Measurements from ENCODE around the gene ERC2.

Gene ERC2

DNA sequence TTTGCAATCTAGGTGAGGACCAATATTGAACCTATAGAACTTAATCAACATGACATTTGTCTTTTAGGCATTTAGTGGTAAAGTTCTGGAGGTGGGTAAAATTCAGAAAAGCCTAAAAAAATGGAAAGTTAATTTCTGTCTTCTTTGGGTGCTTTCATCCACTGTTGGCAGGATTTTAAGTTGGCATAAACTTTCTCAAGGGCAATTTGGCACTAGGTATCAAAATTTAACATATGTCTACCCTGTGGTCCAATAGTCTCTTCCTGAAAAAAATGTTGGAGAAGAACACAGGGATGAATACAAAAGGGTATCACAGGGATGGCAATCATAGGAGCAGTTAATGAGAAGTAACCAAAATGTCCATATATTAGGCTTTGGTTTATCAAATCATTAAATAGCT is 754.2 kb downstream of the ERC2 start:
- Mint-ChIP-seq H3K9me3 (peaks cover 0 to 7% of the 10 kb centered on the region in 2 donors), H3K4me3 (no peak overlapping the region), H3K27me3 (no peaks in the 10 kb centered on the region), H3K27ac (no peak overlapping the region), H3K4me1 (ENCODE audit: low read depth in 2 of 2) (no peaks in the 10 kb centered on the region), H3K36me3 (ENCODE audit: insufficient read depth) (no peaks in the 10 kb centered on the region)
- DNase-seq (no peak), ATAC-seq (replicated peaks) (no peak)

DNA sequence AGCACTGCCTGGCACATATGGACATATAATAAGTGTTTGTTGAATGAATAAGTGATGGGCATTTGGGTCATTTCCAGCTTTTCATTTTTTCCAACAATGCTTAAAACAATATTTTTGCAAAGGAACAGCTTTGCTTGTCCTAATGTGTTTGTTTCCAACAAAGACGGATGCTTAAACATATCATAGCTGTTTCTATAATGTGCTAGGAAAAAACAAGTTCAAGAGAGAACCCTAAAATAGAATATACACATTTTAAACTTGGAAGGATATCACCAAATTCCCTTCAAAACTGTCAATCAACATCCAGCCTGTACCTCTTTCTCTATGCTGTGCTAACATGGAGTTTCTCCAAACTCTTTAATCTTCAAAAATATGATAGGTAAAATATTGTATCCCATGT is 756.6 kb downstream of the ERC2 start:
- H3K4me3 Mint-ChIP-seq: no peak overlapping the region
- peaks cover 0 to 9% of the 10 kb centered on the region in 2 donors for H3K9me3 Mint-ChIP-seq
- no peaks in the 10 kb centered on the region for H3K27me3 Mint-ChIP-seq
- ATAC-seq (replicated peaks) (no peak), DNase-seq (no peak)
- no peaks in the 10 kb centered on the region for H3K4me1 Mint-ChIP-seq (ENCODE audit: low read depth in 2 of 2)
- no peak overlapping the region for H3K27ac Mint-ChIP-seq
- H3K36me3 Mint-ChIP-seq (ENCODE audit: insufficient read depth): no peaks in the 10 kb centered on the region

DNA sequence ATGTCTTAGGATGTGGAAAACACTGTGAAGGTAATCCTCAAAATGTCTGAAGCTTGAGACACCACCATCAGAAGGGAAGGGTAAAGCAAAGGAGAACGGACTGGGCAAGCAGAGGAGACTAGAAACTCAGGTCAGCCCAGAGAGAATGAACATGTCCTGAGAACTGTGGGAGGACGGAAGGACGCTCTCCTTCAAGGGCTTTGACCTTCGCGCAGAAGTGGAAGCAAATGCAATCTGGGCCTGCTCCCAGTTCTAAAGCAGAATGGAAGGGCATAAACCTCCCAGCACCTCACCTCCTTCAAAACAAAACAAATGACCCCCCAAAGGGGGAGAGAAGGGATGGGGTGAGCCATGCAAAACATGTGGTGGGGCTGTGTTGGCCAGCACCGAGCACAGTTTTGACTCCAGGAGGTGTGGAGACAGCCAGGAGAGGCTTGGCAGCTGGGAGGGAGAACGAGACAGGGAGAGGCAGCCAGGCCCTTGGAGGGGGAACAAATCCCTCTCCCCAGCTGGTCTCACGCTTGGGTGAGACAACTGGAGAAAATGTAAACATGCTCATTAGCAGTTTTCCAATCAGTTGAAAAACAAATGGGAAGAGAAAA is 758.8 kb downstream of the ERC2 start:
- no peak for ATAC-seq (replicated peaks)
- H3K27ac Mint-ChIP-seq: no peak overlapping the region

DNA sequence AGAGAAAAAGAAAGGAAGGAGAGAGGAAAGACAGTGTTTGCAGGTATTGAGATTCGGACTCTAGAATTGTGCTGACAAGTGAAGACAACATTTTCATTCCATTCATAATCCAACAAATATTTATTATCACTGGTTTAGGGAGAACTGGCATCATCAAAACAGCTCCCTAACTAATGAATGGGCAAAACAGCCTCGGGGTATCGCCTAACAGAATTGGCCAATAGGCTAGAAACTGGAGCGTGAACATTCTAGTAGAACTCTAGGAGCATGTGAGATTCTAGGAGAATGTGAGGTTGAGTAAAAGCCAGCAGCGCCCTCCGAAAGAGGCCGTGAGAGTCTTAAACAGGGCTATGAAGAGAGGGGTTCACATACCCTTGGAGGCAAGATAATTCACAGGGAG is 759.3 kb downstream of the ERC2 start:
- Mint-ChIP-seq H3K4me1 (ENCODE audit: low read depth in 2 of 2) (no peaks in the 10 kb centered on the region), H3K4me3 (no peak overlapping the region), H3K27me3 (no peaks in the 10 kb centered on the region), H3K36me3 (ENCODE audit: insufficient read depth) (no peaks in the 10 kb centered on the region), H3K9me3 (peaks cover 2 to 15% of the 10 kb centered on the region in 2 donors), H3K27ac (no peak overlapping the region)
- ATAC-seq (replicated peaks) (no peak), DNase-seq (no peak)

More for the DNA sequence above, 758.8 kb downstream of the ERC2 start:
- H3K4me3 Mint-ChIP-seq: no peak overlapping the region
- H3K9me3 Mint-ChIP-seq: peaks cover 2 to 15% of the 10 kb centered on the region in 2 donors
- H3K36me3 Mint-ChIP-seq (ENCODE audit: insufficient read depth): no peaks in the 10 kb centered on the region
- H3K27me3 Mint-ChIP-seq: no peaks in the 10 kb centered on the region
- H3K4me1 Mint-ChIP-seq (ENCODE audit: low read depth in 2 of 2): no peaks in the 10 kb centered on the region
- DNase-seq: no peak

DNA sequence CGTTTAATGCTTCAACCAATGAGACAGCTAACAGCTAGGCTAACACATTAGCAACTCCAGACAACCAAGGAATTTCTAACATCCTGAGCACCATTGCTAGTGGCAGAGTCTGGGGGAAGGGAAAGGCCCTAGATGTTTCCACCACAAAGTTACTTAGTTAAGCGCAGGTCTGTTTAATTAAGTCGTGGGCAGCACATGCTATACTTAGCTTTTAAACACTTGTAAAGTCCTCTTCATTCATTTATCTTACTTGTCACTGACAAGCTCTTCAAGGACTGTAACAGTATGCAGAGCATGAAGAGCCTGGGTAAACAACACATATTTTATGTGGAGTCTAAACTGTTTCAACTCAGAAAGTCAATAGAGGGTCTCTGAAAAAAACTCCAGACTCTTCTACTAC is 760.0 kb downstream of the ERC2 start:
- no peaks in the 10 kb centered on the region for H3K36me3 Mint-ChIP-seq (ENCODE audit: insufficient read depth)
- no peaks in the 10 kb centered on the region for H3K4me1 Mint-ChIP-seq (ENCODE audit: low read depth in 2 of 2)
- H3K27ac Mint-ChIP-seq: no peak overlapping the region
- no peaks in the 10 kb centered on the region for H3K27me3 Mint-ChIP-seq
- ATAC-seq (replicated peaks): no peak
- no peak overlapping the region for H3K4me3 Mint-ChIP-seq
- DNase-seq: no peak
- H3K9me3 Mint-ChIP-seq: peaks cover 2 to 19% of the 10 kb centered on the region in 2 donors

DNA sequence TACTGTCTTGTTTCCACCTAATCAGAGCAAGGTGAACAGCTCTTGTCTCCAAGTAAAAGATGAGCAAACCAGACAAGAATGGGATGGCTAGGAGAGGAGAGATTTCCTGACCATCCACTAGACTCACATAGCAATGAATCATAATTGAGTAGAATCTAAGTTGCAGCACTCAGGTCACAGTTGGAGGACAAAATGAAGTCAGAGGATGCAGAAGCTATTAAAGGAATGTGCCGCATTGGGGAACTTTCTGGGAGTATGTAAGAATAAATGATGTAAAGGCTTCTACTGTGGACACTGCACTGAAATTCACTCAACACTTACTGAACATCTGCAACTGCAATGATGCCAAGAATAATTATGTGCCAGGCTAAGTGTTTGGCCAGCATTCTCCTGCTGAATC is 763.7 kb downstream of the ERC2 start:
- Mint-ChIP-seq H3K4me1 (ENCODE audit: low read depth in 2 of 2) (no peaks in the 10 kb centered on the region), H3K27ac (no peak overlapping the region), H3K36me3 (ENCODE audit: insufficient read depth) (no peaks in the 10 kb centered on the region), H3K4me3 (no peak overlapping the region), H3K27me3 (no peaks in the 10 kb centered on the region), H3K9me3 (peaks cover 2 to 19% of the 10 kb centered on the region in 2 donors)
- ATAC-seq (replicated peaks) (no peak), DNase-seq (no peak)

DNA sequence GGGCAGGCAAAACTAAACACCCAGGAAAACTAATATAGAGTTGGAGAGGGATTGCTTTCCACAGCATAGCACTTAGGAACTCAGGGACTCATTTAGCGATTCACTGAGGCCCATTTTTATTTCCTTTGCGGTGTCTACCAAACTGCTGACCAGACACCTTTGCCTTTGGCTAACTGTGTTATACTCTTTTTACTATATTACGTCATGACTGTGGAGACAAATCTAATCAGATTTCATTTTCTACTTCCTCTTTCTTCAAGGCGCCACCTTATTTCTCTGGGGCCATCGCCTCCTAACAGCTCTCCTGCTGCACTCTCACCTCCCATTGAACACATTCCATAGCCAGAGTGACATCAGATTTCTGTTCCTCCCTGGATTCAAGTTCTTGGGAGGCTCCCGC is 765.4 kb downstream of the ERC2 start:
- ATAC-seq (replicated peaks) (no peak), DNase-seq (no peak)
- H3K36me3 Mint-ChIP-seq (ENCODE audit: insufficient read depth): no peaks in the 10 kb centered on the region
- H3K4me3 Mint-ChIP-seq: no peak overlapping the region
- no peaks in the 10 kb centered on the region for H3K27me3 Mint-ChIP-seq
- H3K4me1 Mint-ChIP-seq (ENCODE audit: low read depth in 2 of 2): no peaks in the 10 kb centered on the region
- peaks cover 2 to 12% of the 10 kb centered on the region in 2 donors for H3K9me3 Mint-ChIP-seq
- no peak overlapping the region for H3K27ac Mint-ChIP-seq

DNA sequence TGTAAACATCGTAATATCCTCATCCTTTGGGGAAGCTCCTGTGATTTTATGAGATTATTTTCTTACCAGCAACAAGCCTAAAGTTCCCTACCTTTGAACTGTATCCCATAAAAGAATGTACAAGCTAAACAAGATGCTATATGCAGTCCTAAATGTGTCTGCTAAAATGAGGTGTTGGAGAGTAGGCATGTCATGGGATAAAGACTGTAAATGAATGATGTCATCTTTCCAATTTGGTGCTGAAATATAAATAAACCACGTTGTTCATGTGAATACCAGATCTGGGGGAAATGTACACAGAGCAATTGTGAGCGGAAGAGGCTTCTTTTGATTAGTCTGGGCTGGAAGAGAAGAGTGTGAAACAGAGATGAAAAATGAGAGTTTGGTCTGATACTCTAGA is 766.3 kb downstream of the ERC2 start:
- DNase-seq: no peak
- no peak overlapping the region for H3K4me3 Mint-ChIP-seq

DNA sequence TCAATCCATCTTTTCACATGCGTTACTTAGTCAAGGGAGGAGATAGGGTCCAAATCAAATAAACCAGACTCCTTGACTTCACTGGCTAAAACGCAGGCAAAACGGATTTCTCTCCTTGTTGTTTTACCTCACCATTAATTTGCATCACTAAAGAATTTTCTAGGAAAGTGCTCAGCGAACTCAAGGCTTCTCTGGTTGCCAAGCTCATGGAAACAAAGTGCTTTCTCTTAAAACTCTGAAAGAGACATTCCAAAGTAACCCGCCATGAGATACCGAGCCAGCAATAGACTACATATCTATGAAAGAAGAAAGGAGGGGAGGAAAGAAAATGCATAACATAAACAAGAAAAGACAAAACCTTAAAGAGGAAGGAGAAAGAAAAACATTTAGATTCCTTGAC is 769.4 kb downstream of the ERC2 start:
- Mint-ChIP-seq H3K4me3 (no peak overlapping the region), H3K4me1 (ENCODE audit: low read depth in 2 of 2) (no peaks in the 10 kb centered on the region), H3K9me3 (peaks cover 2 to 5% of the 10 kb centered on the region in 2 donors), H3K27ac (no peak overlapping the region), H3K27me3 (no peaks in the 10 kb centered on the region), H3K36me3 (ENCODE audit: insufficient read depth) (no peaks in the 10 kb centered on the region)
- ATAC-seq (replicated peaks) (no peak), DNase-seq (no peak)

More for the DNA sequence above, 766.3 kb downstream of the ERC2 start:
- H3K27me3 Mint-ChIP-seq: no peaks in the 10 kb centered on the region
- no peaks in the 10 kb centered on the region for H3K4me1 Mint-ChIP-seq (ENCODE audit: low read depth in 2 of 2)
- peaks cover 2 to 12% of the 10 kb centered on the region in 2 donors for H3K9me3 Mint-ChIP-seq
- no peaks in the 10 kb centered on the region for H3K36me3 Mint-ChIP-seq (ENCODE audit: insufficient read depth)
- no peak for ATAC-seq (replicated peaks)
- H3K27ac Mint-ChIP-seq: no peak overlapping the region

DNA sequence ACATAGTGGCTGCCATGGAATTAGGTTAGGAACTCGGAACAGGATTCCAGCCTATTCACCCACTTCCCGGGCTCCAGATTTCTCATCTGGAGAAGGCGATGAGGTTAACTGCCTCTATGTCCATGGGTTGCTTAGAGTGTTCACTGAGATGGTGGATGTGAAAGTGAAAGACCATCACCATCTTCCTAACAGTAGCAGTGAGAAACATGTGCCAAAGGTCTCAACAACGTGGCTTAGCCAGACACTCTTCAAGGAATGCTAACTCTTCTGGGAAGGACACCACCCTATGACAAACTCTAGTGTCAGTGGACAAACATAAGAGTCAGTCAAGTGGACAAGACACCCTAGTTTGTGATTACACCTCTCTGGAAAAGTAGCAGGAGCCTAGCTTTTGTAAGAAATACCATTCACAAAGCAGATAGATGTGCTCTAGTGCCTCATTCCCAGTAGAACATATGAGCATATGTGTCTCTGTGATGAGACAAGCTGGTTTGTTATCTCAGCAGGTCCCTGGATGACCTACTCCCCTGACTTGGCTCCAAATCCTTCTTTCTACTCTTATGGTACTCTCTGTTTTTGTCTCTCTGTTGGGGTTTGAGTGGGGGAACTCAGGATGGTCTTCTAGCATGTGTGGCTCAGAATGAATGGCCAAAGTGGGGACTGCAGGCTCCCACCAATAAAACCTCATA is 770.9 kb downstream of the ERC2 start:
- no peak overlapping the region for H3K27ac Mint-ChIP-seq
- DNase-seq (no peak), ATAC-seq (replicated peaks) (no peak)
- H3K36me3 Mint-ChIP-seq (ENCODE audit: insufficient read depth): no peaks in the 10 kb centered on the region
- H3K9me3 Mint-ChIP-seq: peaks cover 0 to 2% of the 10 kb centered on the region in 2 donors
- no peaks in the 10 kb centered on the region for H3K4me1 Mint-ChIP-seq (ENCODE audit: low read depth in 2 of 2)
- H3K27me3 Mint-ChIP-seq: no peaks in the 10 kb centered on the region
- H3K4me3 Mint-ChIP-seq: no peak overlapping the region

DNA sequence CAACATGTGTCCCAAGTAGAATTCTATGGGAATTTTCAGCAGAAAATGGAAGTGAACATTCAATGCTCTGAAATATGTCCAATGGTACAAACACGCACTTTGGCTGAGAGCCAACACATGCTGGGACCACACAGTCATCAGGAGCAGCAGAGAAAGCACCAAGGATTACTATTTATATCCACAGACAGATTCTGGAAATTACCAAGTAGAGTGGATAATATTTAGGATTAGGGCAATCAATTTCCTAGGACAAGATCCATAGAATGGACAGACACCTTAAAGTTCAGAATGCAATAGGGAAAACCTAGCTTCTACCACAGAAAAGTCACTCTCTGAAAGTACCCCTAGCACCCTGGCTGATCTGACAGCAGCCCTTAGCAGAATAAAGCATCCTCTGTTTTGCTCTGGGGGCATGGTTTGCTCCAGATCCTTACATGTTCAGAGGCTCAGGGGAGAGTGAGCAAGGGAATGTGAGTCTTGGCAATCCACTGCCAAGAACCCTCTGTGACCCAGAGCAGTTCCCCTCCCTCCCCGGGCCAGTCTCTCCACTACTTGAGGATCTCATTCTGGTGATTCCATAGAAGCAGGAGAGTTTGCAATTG is 775.2 kb downstream of the ERC2 start:
- Mint-ChIP-seq H3K4me1 (ENCODE audit: low read depth in 2 of 2) (no peaks in the 10 kb centered on the region), H3K27me3 (no peaks in the 10 kb centered on the region), H3K4me3 (no peak overlapping the region), H3K36me3 (ENCODE audit: insufficient read depth) (no peaks in the 10 kb centered on the region), H3K9me3 (peaks cover 0 to 2% of the 10 kb centered on the region in 2 donors), H3K27ac (no peak overlapping the region)
- no peak for DNase-seq
- no peak for ATAC-seq (replicated peaks)

DNA sequence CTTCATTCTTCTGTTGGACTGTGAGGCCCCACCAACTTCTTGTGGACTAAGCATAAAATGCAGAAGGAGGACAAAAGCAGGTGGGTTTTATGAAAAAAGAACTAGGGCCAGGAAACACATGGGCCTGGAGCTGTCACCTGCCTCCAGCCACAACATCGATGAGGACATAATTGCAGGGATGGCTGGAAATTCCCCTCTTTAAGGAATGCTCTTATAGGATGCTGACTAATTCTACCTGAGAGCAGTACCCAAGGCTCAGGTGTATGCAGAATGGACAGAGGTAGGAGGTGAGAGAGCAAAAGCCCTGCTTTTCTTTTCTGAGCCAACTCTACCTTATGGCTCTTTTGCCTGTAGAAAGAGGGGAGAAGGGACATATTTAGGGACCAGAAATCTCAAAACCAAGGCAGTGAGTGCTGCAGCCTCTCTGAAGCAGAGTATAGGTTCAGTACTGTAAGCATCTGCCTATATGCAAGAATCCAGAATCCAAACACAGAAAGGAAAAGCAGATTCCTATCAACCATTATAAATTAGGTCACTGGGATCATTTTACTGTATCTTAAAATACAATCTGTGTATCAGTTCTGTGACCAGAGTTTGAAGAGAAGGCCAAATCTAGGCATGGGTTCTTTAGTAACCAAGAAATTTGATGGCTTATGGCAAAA is 775.8 kb downstream of the ERC2 start:
- H3K4me3 Mint-ChIP-seq: no peak overlapping the region
- no peak for ATAC-seq (replicated peaks)
- no peak overlapping the region for H3K27ac Mint-ChIP-seq
- no peaks in the 10 kb centered on the region for H3K36me3 Mint-ChIP-seq (ENCODE audit: insufficient read depth)
- no peak for DNase-seq
- H3K4me1 Mint-ChIP-seq (ENCODE audit: low read depth in 2 of 2): no peaks in the 10 kb centered on the region
- peaks cover 0 to 2% of the 10 kb centered on the region in 2 donors for H3K9me3 Mint-ChIP-seq
- H3K27me3 Mint-ChIP-seq: no peaks in the 10 kb centered on the region

DNA sequence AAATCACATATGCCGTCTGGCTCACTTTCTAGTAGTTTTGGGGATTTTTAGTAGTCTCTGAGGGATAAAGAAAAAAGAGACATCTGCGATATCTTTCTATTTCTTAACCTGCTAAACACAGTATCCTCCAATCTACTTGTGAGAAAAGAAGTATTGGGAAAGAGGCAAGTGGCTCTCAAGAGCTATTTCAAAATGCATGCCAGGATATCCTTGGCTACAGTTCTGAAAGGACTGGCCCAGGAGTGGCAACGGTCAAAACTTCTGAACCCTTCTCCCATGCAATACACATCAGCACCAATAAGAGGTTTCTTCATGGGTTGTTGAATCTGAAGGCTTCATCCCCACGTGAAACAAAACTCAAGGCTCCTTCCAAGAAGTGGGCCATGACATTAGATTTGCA is 777.1 kb downstream of the ERC2 start:
- Mint-ChIP-seq H3K36me3 (ENCODE audit: insufficient read depth) (no peaks in the 10 kb centered on the region), H3K9me3 (peaks cover 0 to 2% of the 10 kb centered on the region in 2 donors), H3K4me1 (ENCODE audit: low read depth in 2 of 2) (no peaks in the 10 kb centered on the region), H3K27me3 (no peaks in the 10 kb centered on the region), H3K4me3 (no peak overlapping the region), H3K27ac (no peak overlapping the region)
- DNase-seq (no peak), ATAC-seq (replicated peaks) (no peak)

DNA sequence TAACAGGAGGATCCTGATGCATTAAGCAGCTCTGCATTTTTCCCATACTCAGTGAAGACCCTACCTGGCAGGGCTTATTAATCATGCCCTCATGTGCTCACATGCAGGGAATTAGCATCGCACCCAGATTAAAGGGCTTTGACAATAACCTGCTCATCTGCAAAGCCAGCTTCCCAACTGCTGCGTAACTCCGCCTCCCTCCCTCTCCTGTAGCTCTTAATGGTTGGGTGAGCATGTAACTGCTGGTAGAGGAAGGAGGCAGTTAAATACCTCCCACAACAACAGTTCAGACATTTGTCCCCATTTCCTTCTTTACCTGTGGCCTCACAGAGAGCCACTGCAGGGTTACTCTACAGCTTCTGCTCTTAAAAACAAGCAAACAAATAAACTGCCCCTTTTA is 777.5 kb downstream of the ERC2 start:
- ATAC-seq (replicated peaks) (no peak), DNase-seq (no peak)
- no peaks in the 10 kb centered on the region for H3K36me3 Mint-ChIP-seq (ENCODE audit: insufficient read depth)
- H3K4me3 Mint-ChIP-seq: no peak overlapping the region
- H3K27ac Mint-ChIP-seq: no peak overlapping the region
- no peaks in the 10 kb centered on the region for H3K27me3 Mint-ChIP-seq
- no peaks in the 10 kb centered on the region for H3K4me1 Mint-ChIP-seq (ENCODE audit: low read depth in 2 of 2)
- H3K9me3 Mint-ChIP-seq: peaks cover 0 to 2% of the 10 kb centered on the region in 2 donors
